HG02610 (cell line): ENCODE measurements around the gene PKNOX2.

Source experiments
- ATAC-seq: cut with Tn5 transposase; IDR thresholded peaks from one replicate; pipeline ENCODE4 v1.9.1; 2021; ENCODE audit warnings: mild to moderate bottlenecking, moderate library complexity; ENCODE audit not compliant: unreplicated experiment

The PKNOX2 gene

GRCh38 chr11:125350206-125351032, 185.9 kb downstream of the PKNOX2 start:
- no peak for ATAC-seq

DNA sequence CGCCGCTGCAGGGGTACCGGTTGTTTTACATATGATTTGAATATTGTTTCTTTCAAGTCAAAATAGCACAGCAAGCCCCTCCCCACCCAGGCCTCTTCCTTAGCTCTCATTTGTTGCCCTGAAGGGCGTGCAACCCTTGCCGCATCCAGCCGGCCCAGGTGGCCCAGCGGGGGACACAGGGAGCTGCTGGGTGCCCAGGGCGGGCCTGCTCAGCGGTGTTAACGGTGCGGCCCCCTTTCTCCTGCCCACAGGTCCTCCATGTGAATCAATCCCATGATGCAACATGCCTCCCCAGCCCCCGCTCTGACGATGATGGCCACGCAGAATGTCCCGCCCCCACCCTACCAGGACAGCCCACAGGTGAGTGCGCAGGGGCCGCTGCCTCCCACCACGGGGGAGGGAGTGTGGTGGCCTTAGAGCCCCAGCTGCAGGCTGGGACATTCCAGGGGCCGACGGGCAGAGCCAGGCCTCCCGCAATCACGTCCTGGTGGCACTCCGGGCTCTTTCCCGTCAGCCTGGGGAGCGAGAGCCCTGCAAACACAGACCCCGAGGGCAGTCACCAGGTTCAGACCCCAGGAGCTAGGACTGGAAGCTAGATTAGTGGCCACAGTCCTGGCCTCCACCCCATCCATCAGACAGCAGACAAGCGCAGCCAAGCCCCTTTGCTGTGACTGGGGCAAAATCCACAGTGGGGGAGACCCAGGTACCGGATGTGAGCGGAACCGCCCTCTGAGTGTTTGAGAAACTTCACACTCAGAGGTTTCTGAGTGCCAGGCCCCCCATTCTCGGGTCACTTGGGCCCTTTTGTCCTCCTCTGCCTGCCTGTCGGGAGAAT, 186.7 kb downstream of the PKNOX2 start:
- ATAC-seq, result no peak

DNA sequence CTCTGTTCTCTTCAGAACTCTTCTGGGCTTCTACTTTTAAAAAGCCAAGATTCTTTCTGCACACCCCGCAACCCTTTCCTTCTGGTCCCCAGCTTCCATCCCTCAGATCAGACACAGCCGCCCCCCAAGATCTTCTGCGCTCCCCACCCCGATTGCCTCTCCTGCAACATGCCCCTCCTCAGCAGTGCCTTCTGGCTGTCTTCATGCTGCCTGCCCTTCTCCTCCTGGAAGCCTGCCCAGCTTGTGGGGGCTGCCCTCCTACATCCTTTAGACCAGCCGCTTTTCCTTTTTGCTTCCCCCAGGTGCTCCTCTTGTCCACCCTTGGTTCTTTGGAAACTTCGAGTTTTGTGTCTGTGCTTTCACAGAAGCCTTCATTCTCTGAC, 187.3 kb downstream of the PKNOX2 start:
- ATAC-seq, result no peak

DNA sequence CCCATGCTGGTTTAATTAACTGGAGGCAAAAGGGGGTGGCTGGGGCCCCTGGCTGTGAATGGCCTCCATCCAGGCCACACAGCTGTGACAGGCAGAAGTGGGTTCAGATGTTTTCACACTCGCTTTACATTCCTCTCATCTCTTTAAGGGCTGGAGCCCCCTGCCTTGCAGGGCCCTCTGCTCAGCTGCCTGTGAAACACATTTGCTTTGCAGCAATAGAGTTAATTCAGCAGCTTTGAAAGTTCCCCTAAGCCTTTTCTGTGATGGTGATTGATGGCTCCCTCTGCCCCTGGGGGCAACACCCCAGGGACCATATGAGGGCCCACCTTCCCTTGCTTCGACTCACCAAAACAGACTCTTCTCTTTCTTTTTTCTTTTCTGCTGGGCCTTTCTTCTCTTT, 192.2 kb downstream of the PKNOX2 start:
- no peak for ATAC-seq

GRCh38 chr11:125357551-125357950, 193.0 kb downstream of the PKNOX2 start:
- ATAC-seq, result no peak

GRCh38 chr11:125358254-125358840, 193.8 kb downstream of the PKNOX2 start:
- no peak for ATAC-seq

DNA sequence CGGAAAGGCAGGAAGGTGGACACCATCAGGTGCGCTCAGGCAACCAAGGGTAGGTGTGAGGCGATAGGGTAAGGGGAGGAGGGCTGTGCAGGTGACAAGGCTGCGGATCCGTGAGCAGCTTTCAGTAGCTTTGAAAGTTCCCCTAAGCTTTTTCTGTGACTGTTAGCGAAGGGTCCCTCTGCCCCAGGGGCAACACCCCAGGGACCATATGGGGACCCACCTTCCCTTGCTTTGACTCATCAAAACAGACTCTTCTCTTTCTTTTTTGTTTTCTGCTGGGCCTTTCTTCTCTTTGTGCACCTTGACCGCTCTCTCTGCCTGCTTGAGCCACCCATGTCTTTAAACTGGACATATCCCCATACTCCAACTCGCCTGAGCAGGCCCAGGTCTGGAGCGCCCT, 194.6 kb downstream of the PKNOX2 start:
- ATAC-seq, result no peak

- no peak for ATAC-seq
Observed at GRCh38 chr11:125360066-125360465, 195.5 kb downstream of the PKNOX2 start.

GRCh38 chr11:125364121-125364826, 199.7 kb downstream of the PKNOX2 start:
- no peak for ATAC-seq

DNA sequence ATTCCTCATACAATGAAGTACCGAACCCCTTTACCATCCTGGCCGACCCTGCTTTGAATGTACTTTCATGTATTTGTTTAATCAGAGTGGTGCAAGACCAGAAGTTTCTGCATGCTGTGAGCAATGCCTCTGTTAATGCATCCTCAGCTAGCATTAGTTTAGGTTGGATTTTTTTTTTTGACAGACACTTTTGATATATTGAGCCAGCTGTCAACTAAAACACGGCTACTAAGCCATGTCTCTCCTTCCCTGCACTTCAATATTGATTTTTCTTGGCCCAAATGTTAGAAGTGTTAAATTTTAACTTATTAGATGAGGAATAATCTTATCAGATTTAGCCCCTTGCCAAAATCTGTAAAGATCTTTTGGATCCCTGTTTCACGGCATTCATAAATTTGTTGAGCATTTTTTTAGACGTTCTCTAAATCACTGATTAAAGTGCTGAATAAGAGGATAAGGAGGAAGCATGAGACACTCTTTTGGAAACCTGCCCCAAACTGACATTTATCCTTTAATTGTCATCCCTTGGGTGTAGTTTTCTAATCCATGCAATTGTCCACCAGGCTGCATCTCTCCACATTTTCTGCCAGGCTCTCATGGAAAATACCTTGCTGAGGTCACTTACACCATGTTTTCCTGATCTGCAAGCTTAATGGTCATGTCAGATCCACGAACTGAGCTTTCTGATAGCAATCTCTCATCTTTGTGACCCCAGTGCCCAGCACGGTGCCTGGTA, 200.8 kb downstream of the PKNOX2 start:
- no peak for ATAC-seq

DNA sequence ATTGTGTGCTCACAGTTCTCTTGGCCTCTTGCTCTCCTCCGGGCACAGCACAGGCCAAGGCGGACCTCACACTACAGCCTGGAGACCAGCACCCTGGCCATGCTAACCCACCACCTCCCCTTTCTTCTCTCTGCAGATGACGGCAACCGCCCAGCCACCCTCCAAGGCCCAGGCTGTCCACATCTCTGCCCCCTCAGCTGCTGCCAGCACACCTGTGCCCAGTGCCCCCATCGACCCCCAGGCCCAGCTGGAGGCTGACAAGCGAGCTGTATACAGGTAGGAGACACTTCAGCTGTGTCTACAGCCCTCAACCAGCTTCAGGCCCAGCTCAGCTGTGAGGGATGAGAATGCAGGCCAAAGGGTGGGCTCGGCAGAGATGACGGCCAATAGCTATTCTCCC, 203.2 kb downstream of the PKNOX2 start:
- no peak for ATAC-seq

- no peak for ATAC-seq
Observed at GRCh38 chr11:125368757-125369156, 204.2 kb downstream of the PKNOX2 start.

DNA sequence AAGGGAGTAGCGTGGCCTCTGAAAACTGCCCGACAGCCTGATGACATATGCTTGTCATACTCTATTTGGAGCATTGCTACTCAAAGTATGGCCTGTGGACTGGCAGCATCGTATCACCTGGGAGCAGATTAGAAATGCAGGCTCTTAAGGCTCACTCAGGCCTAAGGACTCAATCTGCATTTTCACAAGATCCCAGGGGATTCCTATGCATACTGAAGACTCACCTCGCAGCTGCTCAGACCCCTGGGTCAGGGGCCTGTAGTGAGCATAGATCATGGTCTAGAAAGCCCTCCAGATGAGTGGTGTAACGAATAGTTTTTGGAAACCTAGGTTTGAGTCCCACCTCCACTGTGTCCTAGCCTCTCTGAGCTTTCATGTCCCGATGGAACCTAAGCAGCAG, 205.3 kb downstream of the PKNOX2 start:
- ATAC-seq, result no peak

DNA sequence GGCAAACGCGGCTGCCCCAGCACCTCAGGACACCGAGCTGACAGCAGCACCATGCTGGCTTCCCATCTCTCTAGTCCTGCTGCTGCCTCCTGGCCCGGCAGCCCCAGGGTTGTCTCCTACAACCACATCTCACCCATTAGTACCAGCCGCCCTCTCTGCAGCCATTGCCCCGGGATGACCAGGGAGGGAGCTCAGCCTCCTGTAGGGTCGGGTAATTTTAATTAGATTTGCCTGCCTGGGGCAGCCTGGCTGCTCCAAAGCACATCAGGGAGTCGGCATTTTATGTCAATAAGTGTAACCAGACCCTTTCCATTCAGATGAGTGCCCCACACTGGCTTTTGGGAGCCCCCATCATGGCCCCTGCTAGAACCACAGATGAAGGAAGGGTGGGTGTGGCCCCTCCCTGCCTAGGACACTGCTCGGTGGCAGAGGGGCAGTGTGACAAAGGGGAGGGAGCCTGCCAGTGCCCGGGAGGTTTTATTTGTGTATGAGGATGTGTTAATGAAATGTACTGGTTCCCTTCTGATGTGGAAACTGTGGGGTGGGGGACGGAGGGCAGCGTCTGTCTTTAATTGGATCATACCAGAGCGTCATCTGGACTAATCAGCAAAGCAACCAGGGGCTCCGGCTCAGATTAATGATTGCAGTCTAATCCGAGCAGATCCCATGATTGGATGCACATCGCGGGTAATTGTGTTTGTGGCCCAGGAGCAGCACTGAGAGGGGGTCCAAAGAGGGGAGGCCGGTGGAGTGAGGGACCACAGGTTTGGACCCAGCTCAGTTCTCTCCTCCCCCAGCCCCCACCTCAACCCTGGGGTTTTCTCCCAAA, 206.2 kb downstream of the PKNOX2 start:
- no peak for ATAC-seq

GRCh38 chr11:125371431-125371935, 206.9 kb downstream of the PKNOX2 start:
- ATAC-seq, result no peak

- ATAC-seq, result no peak
Observed at GRCh38 chr11:125372088-125372487, 207.5 kb downstream of the PKNOX2 start.

- ATAC-seq, result no peak
Observed at GRCh38 chr11:125372911-125373310, 208.4 kb downstream of the PKNOX2 start.

DNA sequence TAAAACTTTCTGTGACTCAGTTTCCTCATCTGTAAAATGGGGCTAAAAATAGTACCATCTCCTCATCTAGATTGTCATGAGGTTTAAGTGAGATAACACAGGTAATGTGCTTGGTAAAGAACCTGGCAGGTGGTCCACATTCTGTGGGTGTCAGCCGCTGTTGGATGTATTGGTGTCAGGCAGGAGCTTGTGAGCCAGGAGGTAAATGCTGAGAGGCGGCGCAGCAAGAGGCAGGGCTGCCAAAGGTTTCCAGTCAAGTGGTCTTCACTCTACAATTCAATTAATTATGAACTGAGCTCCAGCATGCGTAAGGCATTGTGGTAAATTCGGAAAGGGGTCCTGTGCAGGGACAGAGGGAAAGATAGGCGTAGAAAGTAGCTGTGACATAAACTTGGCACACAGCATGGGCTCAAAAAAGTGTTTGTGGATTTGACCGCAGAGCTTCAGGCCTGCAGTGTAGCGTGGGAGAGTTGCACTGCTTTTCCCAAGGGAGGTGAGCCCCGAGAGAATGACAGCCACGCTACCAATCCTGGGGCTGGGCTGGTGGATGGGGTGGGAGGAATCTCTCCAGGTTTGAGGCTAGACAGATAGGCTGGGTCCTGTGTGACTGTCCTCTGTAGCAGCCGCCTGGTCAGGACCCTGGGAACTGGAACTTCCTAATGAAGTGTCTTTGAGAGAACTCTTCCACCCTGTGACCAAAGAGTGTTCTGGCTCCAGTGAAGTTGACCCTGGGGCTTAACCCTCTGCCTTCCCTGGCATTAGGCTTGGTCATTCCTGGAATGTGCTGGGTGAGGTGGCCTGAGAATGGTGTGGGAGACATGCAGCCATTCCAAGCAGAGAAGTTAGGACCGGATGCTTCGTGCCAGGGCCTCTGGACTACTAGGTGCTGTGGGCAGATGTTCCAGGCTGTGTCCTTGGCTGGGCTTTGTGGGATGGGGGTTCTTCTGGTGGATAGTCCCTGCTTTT, 209.2 kb downstream of the PKNOX2 start:
- ATAC-seq, result no peak
